ENCODE measurements around the gene YKT6. TPM values are rescaled to one million over a fixed set of nuclear protein-coding genes. Genes with fewer than 3 reads are reported as not detected.

Gene YKT6
- polyA plus RNA-seq, 1 experiment: 124 TPM

DNA sequence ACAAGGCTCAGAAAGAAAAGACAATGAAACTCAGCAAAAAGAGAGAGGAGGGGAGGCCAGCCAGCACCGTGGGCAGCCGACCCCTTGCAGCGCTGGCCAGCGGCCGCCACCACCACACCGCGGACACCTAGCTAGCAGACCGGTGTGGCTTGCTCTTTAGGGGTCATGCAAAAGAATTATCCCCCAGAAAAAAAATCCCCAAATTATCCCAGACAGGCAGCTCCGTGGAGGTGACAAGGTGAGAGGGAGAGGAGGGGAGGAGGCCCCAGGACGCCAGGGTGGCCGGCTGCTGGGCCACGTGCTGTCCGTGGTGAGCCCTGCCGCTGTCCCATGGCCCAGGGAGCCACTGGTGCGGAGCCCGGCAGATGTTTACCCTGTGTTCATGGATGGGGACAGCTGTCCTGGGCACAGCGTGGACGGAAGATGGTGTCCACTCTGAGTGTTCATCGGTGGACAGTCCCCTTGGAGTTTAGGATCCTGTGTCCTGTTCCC lies 16.5 kb downstream of the YKT6 start:
- Histone ChIP-seq H3K27me3 (ENCODE audit: control insufficient read depth, insufficient read depth, low read length) (no peaks in the 10 kb centered on the region), H3K9me3 (ENCODE audit: control insufficient read depth, insufficient read depth, low read length) (peaks cover 20% of the 10 kb centered on the region), H3K4me3 (ENCODE audit: low read depth, low read length) (no peak overlapping the region), H3K27ac (ENCODE audit: low read depth, low read length) (no peak overlapping the region)
- no peak for DNase-seq (ENCODE audit: low read depth, low spot score)
- ChIA-PET CTCF (no interaction called here), POLR2A (no interaction called here)
- TF ChIP-seq CTCF (IDR thresholded peaks at IDR 0.05; ENCODE audit: low read depth, low read length): no peak

- Histone ChIP-seq H3K9me3 (ENCODE audit: control insufficient read depth, insufficient read depth, low read length) (peaks cover 20% of the 10 kb centered on the region), H3K27ac (ENCODE audit: low read depth, low read length) (no peak overlapping the region), H3K27me3 (ENCODE audit: control insufficient read depth, insufficient read depth, low read length) (peaks cover 2% of the 10 kb centered on the region), H3K4me3 (ENCODE audit: low read depth, low read length) (no peak overlapping the region)
- no peak for DNase-seq (ENCODE audit: low read depth, low spot score)
- CTCF ChIA-PET: no interaction called here
- POLR2A ChIA-PET: no interaction called here
- no peak for TF ChIP-seq CTCF (IDR thresholded peaks at IDR 0.05; ENCODE audit: low read depth, low read length)
Observed at GRCh38 chr7:44217852-44218402, 17.1 kb downstream of the YKT6 start.

- no peak overlapping the region for H3K27ac ChIP-seq (ENCODE audit: low read depth, low read length)
- POLR2A ChIA-PET: no interaction called here
Observed at GRCh38 chr7:44218418-44219201, 17.8 kb downstream of the YKT6 start.

GRCh38 chr7:44219371-44220045 lies 18.7 kb downstream of the YKT6 start:
- ChIA-PET CTCF (interaction anchor here (0.7 to 1.0 kb wide), 3 partner anchors 133 to 346 kb away, joined by 3 to 6 read pairs (median 4); no protein-coding TSS in a partner anchor), POLR2A (no interaction called here)
- peaks cover 15% of the 10 kb centered on the region for H3K27me3 ChIP-seq (ENCODE audit: control insufficient read depth, insufficient read depth, low read length)
- no peak overlapping the region for H3K4me3 ChIP-seq (ENCODE audit: low read depth, low read length)
- peaks cover 20% of the 10 kb centered on the region for H3K9me3 ChIP-seq (ENCODE audit: control insufficient read depth, insufficient read depth, low read length)
- no peak overlapping the region for H3K27ac ChIP-seq (ENCODE audit: low read depth, low read length)
- TF ChIP-seq CTCF (IDR thresholded peaks at IDR 0.05; ENCODE audit: low read depth, low read length): no peak
- DNase-seq (ENCODE audit: low read depth, low spot score): no peak

More at GRCh38 chr7:44218418-44219201, 17.8 kb downstream of the YKT6 start:
- H3K4me3 ChIP-seq (ENCODE audit: low read depth, low read length): no peak overlapping the region
- CTCF ChIA-PET: interaction anchor here (0.7 to 1.0 kb wide), 3 partner anchors 134 to 347 kb away, joined by 3 to 6 read pairs (median 4); no protein-coding TSS in a partner anchor
- peak; percentile 26; the same call in 1 of the 2 replicates for TF ChIP-seq CTCF (IDR thresholded peaks at IDR 0.05; ENCODE audit: low read depth, low read length)
- H3K27me3 ChIP-seq (ENCODE audit: control insufficient read depth, insufficient read depth, low read length): peaks cover 8% of the 10 kb centered on the region
- H3K9me3 ChIP-seq (ENCODE audit: control insufficient read depth, insufficient read depth, low read length): peaks cover 20% of the 10 kb centered on the region
- no peak for DNase-seq (ENCODE audit: low read depth, low spot score)

DNA sequence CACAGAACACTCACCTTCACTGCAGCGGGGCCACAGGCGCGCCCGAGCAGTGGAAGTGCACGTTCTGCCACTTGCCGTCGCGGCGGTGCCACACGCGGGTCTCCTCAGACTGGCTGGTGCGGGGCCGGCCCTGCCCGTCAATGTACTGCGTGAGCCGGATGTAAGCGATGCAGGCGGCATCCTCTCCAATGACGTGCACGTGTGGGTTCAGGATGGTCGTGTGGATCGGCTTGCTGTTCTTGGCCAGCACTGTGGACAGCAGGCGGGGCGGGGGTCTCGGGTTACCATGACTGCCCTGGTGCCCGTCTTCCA lies 19.2 kb downstream of the YKT6 start:
- H3K27me3 ChIP-seq (ENCODE audit: control insufficient read depth, insufficient read depth, low read length): peaks cover 20% of the 10 kb centered on the region
- no peak overlapping the region for H3K27ac ChIP-seq (ENCODE audit: low read depth, low read length)
- no peak for DNase-seq (ENCODE audit: low read depth, low spot score)
- no peak overlapping the region for H3K4me3 ChIP-seq (ENCODE audit: low read depth, low read length)
- TF ChIP-seq CTCF (IDR thresholded peaks at IDR 0.05; ENCODE audit: low read depth, low read length): no peak
- POLR2A ChIA-PET: no interaction called here
- H3K9me3 ChIP-seq (ENCODE audit: control insufficient read depth, insufficient read depth, low read length): peaks cover 20% of the 10 kb centered on the region
- CTCF ChIA-PET: no interaction called here
